Choroid plexus epithelial cell (primary cell): ENCODE data around the gene DACH2.

Source experiments
- DNase-seq: peaks from one replicate; pipeline ENCODE4 v3.0.0-alpha.2; 2010; ENCODE audit warnings: low read depth
- H3K4me3 ChIP-seq: 2 replicates; pipeline ENCODE4 v1.5.1; 2011; ENCODE audit warnings: low read depth, mild to moderate bottlenecking, control low read depth, low read length, moderate library complexity
- TF ChIP-seq, protein P1 (sequence below): conservative IDR thresholded peaks from 2 replicates; pipeline ENCODE4 v1.5.1; 2011; ENCODE audit warnings: low read depth, mild to moderate bottlenecking, control low read depth, inconsistent platforms, low read length, moderate library complexity

Gene DACH2

DNA sequence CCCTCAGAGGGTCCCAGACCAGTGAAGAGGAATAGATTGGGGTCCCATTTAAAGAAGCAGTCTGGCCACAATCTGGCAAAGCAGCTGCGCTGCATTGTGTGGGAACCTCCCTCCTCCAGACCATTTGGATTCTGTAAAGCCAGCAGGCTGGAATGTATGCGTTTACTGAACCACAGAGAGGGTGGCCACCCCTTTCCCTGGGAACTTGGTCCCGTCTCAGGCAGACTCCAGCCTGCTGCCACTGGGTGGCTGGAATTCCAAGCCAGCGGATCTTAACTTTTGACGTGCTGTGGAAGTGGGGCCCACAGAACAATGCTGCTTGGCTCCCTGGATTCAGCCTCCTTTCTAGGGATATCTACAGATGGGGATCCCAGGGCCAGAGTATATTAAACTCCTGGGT is 307.2 kb downstream of the DACH2 start:
- TF ChIP-seq, protein P1, sequence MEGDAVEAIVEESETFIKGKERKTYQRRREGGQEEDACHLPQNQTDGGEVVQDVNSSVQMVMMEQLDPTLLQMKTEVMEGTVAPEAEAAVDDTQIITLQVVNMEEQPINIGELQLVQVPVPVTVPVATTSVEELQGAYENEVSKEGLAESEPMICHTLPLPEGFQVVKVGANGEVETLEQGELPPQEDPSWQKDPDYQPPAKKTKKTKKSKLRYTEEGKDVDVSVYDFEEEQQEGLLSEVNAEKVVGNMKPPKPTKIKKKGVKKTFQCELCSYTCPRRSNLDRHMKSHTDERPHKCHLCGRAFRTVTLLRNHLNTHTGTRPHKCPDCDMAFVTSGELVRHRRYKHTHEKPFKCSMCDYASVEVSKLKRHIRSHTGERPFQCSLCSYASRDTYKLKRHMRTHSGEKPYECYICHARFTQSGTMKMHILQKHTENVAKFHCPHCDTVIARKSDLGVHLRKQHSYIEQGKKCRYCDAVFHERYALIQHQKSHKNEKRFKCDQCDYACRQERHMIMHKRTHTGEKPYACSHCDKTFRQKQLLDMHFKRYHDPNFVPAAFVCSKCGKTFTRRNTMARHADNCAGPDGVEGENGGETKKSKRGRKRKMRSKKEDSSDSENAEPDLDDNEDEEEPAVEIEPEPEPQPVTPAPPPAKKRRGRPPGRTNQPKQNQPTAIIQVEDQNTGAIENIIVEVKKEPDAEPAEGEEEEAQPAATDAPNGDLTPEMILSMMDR = no peak
- DNase-seq = no peak
- H3K4me3 ChIP-seq = no peak overlapping the region

DNA sequence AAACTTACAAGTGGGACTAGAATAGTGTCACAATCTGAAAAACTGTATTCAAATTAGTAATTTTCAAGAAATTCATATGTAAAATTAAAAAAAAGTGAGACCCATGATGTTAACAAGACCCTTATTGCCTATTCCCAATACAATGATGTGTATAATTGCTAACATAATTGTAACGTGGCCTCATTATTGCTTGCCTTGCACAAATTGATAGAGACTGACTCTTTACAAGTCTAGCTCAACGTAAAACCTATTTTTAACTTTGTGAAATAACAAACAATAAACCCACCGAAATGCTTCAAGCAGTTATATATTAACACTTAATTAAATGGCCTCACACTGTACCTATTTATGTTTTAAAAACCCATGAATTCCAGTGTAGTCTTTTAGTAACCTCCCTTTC is 312.5 kb downstream of the DACH2 start:
- TF ChIP-seq, protein P1 = no peak
- no peak for DNase-seq
- no peak overlapping the region for H3K4me3 ChIP-seq

GRCh38 chrX:86504297-86504696 is 356.0 kb downstream of the DACH2 start:
- no peak overlapping the region for H3K4me3 ChIP-seq
- TF ChIP-seq, protein P1 = no peak
- DNase-seq = no peak

- no peak for DNase-seq
- no peak overlapping the region for H3K4me3 ChIP-seq
- TF ChIP-seq, protein P1 = no peak
Measured at GRCh38 chrX:86507331-86507730, 359.1 kb downstream of the DACH2 start.

- no peak for DNase-seq
- TF ChIP-seq, protein P1 = no peak
- no peak overlapping the region for H3K4me3 ChIP-seq
Measured at GRCh38 chrX:86579777-86580176, 431.5 kb downstream of the DACH2 start.

DNA sequence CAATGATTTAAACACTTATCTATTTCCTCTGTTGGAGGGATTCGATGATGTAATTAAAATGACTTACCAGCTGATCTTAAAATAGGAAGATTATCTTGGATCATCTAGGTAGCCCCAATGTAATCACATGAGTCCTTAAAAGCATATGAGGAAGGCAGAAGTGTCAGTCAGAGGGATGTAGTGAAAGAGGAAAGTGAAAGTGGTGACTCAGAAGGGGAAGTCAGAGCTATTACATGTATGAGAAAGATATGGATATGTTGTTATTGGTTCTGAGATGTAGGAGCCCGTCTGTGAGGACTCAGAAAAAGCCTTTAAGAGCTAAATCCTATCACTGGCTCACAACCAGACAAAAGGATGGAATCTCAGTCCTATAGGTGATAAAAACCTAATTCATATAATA is 456.4 kb downstream of the DACH2 start:
- no peak overlapping the region for H3K4me3 ChIP-seq
- TF ChIP-seq, protein P1 = no peak
- DNase-seq = no peak

DNA sequence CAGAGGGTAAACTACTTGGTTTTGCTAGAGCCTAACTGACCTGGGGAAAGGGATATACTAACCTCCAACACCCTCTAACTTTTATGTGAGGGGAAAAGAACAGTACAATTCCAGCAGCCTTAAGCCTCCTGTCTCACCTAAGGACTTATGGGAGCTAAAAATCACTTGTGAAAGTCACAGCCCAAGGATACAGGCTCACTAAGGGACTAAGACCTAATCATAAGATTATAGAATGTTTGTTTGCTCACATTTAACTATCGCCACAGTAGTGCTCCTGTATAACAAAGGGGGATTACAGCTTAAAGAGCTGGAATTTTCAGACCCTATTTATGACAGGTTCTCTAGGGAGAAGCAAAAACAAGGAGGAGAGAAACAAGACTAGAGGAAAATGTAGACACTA is 548.7 kb downstream of the DACH2 start:
- no peak for DNase-seq
- TF ChIP-seq, protein P1 = no peak

More for the DNA sequence above, 548.7 kb downstream of the DACH2 start:
- no peak overlapping the region for H3K4me3 ChIP-seq
